Measurements from ENCODE around the gene C14orf132.

C14orf132 gene

DNA sequence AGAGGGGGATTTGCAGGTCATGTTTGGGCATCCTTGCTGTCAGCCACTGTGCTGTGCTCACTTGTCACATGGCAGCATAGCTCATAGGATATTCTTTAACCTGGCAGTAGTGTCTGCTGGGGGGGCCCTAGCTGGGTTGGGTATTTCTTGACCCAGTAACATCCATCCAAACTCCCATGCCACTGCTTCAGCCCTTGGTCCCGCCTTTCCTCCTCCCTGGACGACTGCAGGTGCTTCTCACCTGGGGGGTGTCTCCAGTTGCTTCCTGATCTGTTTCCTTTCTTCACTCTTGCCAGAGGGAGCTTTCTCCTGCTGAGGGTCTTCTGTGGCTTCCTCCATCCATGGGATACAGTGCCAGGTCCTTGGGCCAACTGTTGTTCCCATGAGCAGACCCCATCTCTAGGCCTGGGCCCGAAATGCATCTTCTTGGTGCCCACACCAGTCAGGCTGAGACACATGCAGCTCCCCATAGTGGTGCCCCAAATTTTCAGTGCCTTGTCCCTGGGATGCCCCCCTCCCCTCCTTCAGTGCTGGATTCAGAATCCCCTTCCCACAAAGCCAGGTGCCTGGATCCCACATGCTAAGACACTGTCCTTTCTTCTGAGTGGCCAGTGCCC, 20.5 kb downstream of the C14orf132 start:
- DNase-seq = no peak
- Histone ChIP-seq H3K4me3 (ENCODE audit: low read depth, low read length) (no peak overlapping the region), H3K27me3 (replicated peaks) (no peaks in the 10 kb centered on the region), H3K27ac (no peak overlapping the region), H3K36me3 (replicated peaks) (no peaks in the 10 kb centered on the region)
- in situ Hi-C loops (cut with HindIII; ENCODE audit: low pct_ligation_motif_present, low sequenced_read_pairs) = no loop called here
- TF ChIP-seq, protein P1, sequence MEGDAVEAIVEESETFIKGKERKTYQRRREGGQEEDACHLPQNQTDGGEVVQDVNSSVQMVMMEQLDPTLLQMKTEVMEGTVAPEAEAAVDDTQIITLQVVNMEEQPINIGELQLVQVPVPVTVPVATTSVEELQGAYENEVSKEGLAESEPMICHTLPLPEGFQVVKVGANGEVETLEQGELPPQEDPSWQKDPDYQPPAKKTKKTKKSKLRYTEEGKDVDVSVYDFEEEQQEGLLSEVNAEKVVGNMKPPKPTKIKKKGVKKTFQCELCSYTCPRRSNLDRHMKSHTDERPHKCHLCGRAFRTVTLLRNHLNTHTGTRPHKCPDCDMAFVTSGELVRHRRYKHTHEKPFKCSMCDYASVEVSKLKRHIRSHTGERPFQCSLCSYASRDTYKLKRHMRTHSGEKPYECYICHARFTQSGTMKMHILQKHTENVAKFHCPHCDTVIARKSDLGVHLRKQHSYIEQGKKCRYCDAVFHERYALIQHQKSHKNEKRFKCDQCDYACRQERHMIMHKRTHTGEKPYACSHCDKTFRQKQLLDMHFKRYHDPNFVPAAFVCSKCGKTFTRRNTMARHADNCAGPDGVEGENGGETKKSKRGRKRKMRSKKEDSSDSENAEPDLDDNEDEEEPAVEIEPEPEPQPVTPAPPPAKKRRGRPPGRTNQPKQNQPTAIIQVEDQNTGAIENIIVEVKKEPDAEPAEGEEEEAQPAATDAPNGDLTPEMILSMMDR (IDR thresholded peaks at IDR 0.05; ENCODE audit: low read depth, low read length, missing control alignments) = no peak

DNA sequence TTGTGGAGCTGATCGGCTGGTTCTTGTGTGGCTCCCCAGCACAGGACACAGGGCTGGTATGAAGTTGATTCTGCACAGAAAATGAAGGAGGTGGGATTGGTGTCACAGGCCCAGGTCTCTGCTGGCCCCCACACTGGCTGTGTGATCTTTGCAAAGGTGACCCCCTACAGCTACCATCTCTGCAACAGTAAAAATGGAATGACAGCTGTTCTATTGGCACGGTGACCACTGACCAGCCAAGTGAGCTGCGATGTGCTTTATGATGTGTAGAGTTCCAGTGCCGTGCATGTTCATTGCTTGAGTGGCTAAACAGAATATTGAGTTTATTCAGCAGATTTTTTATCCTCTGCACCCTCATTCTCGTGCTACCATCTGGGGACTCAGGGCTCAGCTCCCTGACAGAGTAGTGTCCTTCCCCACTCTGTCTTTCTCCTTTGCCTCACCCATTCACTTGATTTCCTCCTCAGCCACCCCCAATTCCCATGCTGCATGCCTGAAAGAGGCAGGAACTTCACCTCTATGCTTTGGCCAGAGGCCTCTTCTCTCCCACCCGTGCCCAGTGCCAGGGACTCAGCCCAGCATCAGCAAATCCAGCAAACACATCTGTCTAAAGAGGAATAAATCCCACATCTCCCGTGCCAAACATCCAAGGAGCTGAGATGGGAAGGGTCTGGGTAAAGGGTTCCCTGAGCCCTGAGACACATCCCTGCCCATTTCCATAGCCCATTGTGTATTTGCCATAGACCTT, 21.2 kb downstream of the C14orf132 start:
- H3K27me3 ChIP-seq (replicated peaks) = no peaks in the 10 kb centered on the region
- H3K4me3 ChIP-seq (ENCODE audit: low read depth, low read length) = no peak overlapping the region
- no peak overlapping the region for H3K27ac ChIP-seq
- no peaks in the 10 kb centered on the region for H3K36me3 ChIP-seq (replicated peaks)
- in situ Hi-C loops (cut with HindIII; ENCODE audit: low pct_ligation_motif_present, low sequenced_read_pairs) = no loop called here
- TF ChIP-seq, protein P1 (IDR thresholded peaks at IDR 0.05; ENCODE audit: low read depth, low read length, missing control alignments) = no peak
- no peak for DNase-seq

DNA sequence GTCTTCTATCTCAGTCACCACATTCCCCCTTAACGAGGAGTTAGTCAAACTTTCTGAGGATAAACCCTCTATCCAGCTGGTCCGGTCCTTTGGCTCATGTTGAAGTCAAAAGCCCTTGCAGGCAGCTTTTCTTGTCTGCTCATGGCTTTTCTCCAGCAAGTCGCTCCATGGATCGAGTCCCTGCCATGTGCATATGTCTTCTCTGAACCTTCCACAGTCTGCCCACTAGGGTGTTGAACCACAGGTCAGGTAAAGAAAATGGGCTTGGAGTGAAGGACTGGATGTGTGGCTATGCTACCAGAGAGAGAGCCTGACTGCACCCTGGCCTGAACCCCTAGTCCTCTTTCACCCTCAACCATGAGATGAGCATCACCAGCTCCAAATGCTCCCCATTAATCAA, 22.8 kb downstream of the C14orf132 start:
- in situ Hi-C loops (cut with HindIII; ENCODE audit: low pct_ligation_motif_present, low sequenced_read_pairs) = no loop called here
- TF ChIP-seq, protein P1 (IDR thresholded peaks at IDR 0.05; ENCODE audit: low read depth, low read length, missing control alignments) = no peak
- no peak overlapping the region for H3K4me3 ChIP-seq (ENCODE audit: low read depth, low read length)

DNA sequence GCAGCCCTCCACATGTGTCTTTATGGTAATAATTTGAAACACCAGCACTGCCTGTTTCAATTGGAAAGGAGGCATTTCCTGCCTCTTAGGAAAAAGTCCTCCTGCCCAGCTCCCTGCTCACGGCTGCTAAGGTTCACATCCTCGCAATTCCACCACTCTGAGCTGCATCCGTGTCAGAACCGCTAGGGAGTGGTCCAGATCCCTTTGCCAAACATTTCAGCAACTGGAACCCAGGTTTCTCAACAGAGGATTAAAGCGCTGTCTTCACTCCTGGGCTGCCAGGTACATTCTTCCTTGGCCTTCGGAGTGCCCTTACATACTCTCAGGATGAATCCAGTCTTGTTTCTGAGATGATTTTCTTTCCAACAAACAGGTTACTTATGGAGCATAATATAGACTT, 23.3 kb downstream of the C14orf132 start:
- in situ Hi-C loops (cut with HindIII; ENCODE audit: low pct_ligation_motif_present, low sequenced_read_pairs) = no loop called here

More for the DNA sequence above, 22.8 kb downstream of the C14orf132 start:
- H3K36me3 ChIP-seq (replicated peaks) = no peaks in the 10 kb centered on the region
- H3K27ac ChIP-seq = no peak overlapping the region
- DNase-seq = no peak
- no peaks in the 10 kb centered on the region for H3K27me3 ChIP-seq (replicated peaks)

DNA sequence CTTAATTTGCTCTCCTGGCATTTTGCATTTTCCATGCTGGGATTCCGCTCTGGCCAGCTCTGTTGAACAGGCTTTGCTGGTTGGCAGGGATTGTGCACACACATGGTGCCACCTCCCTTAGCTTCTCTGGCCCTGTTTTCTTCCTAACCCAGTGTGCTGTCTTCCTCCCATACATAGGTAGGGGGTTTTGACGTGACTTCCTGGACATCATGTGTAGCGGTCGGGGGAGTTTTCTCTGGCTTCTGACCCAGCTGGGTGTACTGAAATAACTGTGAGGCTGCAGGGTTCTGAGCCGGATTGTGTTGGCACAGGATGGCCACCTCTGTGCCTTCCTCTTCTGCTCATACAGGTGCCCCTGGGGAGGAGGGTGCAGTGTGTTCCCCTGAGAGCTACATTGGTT, 25.7 kb downstream of the C14orf132 start:
- TF ChIP-seq, protein P1 (IDR thresholded peaks at IDR 0.05; ENCODE audit: low read depth, low read length, missing control alignments) = no peak
- H3K27ac ChIP-seq = no peak overlapping the region
- no peaks in the 10 kb centered on the region for H3K27me3 ChIP-seq (replicated peaks)
- H3K36me3 ChIP-seq (replicated peaks) = no peaks in the 10 kb centered on the region
- in situ Hi-C loops (cut with HindIII; ENCODE audit: low pct_ligation_motif_present, low sequenced_read_pairs) = no loop called here
- no peak overlapping the region for H3K4me3 ChIP-seq (ENCODE audit: low read depth, low read length)
- no peak for DNase-seq

More for the DNA sequence above, 23.3 kb downstream of the C14orf132 start:
- DNase-seq = no peak
- H3K27ac ChIP-seq = no peak overlapping the region
- no peak overlapping the region for H3K4me3 ChIP-seq (ENCODE audit: low read depth, low read length)
- TF ChIP-seq, protein P1 (IDR thresholded peaks at IDR 0.05; ENCODE audit: low read depth, low read length, missing control alignments) = no peak
- H3K36me3 ChIP-seq (replicated peaks) = no peaks in the 10 kb centered on the region
- H3K27me3 ChIP-seq (replicated peaks) = no peaks in the 10 kb centered on the region
